Stimulated activated CD8-positive, alpha-beta memory T cell treated with anti-CD3 and anti-CD28 coated beads, Interleukin-4, amount 100 ng/mL, for 48 hours (primary cell): ENCODE measurements around the gene PDE7B.

Experiments used
- DNase-seq: peaks from one replicate; pipeline ENCODE4 v3.0.0-alpha.2; 2020

Gene PDE7B

DNA sequence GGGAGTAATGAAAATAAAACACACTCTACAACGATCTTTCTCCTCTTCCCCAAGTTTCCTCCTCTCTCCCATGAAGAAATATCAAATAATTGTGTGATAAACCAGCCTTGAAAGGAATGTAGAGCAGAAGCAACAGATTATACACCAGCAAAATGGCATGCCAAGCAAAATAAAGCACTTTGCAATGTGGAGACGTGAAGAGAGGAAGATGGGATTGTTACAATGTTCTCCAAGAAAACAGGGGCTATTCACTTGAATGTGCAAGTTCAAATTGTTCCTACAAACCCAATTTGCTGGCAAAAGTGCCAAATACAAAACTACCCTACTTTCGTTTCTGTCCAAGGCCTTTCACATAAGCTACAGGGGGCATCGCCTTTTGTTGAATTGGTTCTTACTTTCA is 185.1 kb downstream of the PDE7B start:
- DNase-seq = no peak

DNA sequence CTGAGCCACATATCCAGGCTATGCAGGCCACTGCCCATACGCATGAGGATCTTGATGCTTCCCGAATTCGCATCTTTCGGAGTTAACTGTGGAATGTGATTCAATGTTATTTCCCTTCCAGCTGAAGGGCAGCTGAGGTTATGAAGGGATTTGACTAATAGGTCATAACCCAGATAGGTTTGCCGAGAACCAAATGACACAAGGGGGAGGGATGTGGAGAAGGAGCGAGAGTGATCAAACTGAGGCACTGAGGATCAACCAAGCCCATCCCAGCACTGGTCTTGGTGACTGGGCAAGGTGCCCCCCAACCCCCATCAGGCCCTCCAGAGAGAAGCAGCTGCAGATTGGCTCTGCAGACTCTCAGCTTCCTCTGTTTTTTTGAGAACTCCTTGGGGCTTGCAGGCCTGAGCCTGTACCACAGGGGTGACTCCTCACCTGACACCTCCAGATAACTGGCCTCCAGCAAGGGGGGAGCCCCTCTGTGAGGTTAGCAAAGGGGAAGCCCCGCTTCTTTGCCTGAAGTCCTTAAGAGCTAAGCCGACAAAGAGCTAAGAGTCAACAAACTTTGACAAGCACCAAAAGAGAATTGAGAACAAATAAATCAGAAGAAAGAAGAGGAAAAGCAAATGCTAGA is 185.9 kb downstream of the PDE7B start:
- peak; percentile 43 for DNase-seq

DNA sequence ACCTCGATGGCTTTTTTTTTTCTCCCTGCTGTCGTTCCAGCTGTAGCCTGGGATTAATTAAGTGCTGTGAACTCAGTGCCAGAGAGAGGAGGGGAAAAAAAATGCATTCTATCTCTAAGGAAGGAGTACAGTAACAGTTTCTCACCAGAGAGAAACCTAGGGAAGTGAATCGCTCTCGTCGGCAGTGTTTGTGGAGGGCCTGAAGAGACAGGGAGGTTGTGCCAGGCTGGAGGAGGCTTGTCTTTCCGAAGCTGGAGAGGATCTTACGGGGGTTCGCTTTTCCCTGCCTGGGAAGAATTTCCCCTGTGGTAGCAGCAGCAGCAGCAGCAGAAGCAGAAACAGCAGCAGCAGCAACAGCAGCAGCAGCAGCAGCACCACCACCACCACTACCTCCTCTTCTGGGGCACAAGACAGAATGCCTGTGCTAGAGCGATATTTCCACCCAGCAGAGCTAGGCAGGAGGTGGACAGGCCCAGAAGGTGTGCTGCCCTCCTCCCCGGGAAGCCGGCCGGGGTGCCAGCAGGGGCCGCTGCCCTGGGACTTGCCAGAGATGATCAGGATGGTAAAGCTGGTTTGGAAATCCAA is 186.5 kb downstream of the PDE7B start:
- no peak for DNase-seq

DNA sequence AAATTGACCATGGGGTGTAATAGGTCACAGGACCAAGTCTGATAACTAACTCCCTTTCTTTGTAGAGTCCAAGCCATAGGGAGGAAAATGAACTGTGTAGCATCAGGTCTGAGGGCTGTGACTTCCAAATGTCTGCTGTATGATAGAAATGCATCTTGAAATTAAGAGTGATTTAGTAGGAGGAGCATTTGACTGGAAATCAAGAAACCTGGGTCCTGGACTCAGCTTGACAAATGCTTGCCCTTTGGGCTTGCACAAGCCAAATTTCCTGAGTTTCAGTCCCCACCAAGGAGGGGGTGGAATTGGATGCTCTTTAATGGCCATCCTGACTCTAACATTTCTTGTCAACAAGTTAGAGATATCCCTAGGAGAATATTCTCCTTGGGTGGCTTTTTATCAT is 187.0 kb downstream of the PDE7B start:
- DNase-seq = no peak

DNA sequence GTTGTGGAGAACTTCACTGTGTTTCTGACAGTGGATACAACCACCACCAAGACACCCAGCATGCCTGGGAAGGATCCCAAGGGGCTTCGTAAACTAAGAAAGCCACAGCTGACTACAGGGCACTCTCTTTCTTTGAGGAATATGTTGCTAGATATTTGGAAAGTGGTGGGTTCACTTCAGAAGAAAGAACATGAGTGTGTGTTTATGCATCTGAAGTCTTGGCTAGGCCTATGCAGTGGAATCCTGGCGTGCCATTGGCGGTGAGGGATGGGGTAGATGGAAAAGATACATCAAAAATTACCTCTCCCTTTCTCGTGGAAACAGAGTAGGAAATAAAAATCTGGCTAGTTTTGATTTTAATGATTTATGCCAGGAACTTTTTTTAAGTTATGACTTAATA is 187.7 kb downstream of the PDE7B start:
- DNase-seq = no peak

DNA sequence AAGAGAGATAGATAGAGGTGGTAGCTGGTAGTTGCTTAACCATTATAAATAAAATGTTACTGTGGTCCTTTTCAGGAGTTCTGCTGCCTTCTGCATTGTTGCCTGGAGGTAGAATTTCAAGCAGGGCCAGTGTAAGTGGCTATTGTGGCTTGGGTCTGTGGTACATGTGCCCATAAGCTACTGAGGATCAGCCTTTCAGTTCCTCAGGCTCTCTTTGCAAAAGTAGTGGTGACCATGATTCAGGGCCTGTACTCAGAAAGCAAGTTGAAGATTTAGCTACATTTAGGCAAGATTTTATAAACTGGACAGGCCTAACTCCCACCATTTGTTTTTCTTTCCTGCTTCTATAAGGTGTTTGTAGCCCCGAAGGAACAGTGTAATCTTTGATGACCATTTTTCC is 199.0 kb downstream of the PDE7B start:
- no peak for DNase-seq

DNA sequence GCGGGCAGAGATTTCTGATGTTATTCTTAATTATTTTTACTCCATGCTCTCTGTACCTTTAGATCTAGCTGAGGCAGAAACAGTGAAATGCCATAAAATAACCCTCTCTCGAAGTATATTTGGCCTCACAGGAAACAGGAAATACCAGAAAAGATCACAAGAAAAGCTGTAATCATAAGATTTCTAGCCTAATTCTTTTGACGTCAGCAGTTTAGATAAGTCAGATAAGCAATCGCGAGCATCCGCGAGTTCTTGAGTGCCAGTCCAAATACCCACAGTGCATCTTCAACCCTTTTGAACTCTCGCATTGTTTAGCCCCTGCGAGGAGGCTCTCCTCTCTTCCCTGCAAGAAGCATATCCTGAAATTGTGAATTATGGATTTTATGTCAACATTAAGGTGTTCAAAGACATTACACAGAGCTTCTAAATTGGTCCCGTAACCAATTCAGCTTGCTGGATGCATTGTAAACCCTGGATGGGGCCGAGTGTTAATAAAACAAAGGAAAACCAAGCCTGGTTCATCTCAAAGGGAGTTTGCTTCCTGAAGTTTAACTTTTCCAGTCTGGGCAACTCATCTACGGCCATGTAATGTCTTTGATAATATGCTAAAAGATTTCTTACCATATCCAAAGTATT is 199.8 kb downstream of the PDE7B start:
- DNase-seq = no peak

DNA sequence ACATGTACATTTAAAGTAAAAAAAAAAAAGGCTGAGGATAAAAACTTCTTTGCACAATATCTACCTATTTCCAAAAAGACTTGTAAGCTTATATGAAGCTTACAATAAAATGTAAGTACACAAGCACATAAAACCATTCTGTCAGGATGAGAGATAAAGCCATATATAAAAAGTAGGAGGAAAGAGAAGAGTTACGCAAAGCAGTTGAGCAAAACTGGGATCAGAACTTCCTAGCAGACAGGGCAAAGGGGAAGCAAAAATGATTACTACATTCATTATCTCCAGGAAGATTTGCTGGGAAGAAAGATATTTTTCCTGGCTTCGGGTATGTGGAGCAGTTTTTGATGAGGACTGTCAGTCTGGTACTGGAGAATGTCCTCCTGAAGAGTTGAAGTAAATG is 200.5 kb downstream of the PDE7B start:
- DNase-seq = no peak

DNA sequence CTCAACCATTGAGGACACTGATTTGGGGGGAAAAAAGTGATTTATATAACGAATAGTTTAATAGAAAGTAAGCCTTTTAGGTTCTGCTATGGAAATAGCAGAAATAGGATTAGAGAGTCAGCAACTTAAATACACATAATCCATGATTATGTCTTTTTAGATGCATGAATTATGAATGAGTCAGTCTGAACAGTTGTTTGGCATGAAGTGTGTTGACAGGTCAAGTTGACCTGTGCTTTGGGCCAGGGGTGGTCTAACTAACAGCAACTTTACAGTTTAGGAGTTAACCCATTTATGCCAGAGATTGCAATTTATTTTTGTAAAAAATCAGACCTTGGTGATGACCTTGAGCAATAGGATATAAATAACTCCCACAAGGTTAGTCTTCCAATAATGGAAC is 207.4 kb downstream of the PDE7B start:
- DNase-seq = no peak

DNA sequence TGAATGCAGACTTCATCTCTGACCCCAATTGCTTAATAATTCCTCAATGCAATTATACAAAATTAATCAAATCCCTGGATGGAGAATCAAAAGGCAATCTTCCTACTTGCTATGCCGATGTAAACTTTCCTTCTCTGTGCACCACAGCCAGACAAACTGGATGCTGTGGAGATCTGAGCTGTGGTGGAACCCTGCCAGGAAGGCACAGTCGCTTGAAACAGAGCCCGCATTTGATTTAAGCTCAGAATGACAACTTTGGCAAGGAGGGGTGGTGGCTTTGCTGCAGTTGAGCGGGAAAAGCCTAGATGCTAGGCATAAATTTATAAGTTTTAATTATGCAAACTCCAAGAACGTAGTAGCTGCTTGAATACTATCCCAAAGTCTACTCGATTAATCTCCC is 207.8 kb downstream of the PDE7B start:
- no peak for DNase-seq

DNA sequence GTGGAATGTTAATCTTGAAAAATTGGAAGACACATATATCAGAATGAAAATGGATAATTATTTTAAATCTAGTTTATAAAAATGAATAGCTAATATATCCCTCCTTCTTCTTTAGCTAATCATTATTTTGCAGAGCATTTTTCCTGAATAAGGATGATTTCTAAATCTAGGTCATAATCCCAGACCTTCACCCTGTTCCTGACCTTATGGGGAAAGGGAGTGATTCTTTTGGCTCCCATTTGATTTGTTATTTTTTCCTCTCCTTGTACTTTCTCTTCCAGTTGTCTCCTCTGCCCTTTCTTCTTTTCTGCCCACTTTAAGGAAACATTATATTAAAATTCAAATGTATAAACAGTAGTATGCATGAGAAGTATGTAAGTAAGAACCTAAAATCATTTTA is 208.6 kb downstream of the PDE7B start:
- DNase-seq = no peak

DNA sequence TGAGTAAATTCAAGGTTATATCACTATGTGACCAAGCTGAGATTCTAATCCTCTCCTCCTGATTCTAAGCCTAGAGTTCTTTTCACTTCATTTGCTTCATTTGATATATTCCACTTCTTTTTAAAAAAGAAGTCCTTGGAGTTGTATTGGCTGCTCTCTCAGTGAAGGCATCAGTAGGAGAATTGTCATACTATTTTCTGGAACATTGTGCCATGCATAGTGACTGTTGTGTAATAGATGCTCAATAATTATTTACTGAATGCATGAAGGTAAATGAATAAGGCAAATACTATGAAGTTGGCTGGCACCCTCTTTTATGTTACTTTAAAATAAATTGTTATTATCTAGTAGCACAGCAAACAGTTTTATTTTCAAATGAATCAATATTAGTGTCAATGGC is 209.3 kb downstream of the PDE7B start:
- no peak for DNase-seq

DNA sequence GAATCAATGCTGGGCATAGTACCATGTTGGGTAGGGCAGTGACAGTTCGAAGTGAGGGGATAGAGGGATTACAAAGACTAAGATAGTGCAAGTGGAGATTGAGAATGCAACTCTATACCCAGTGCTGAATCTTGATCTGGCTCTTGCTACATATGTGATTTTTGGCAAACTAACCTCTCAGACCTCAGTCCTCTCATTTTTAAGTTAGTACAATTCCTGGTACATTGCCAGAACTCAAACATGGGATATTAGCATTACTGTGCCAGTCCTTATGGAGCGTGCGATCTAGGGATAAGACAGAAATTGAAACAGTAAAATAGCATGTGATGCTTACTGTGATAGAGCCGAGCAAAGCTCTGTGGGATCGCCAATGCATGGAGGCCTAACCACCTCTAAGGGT is 210.2 kb downstream of the PDE7B start:
- DNase-seq = no peak

DNA sequence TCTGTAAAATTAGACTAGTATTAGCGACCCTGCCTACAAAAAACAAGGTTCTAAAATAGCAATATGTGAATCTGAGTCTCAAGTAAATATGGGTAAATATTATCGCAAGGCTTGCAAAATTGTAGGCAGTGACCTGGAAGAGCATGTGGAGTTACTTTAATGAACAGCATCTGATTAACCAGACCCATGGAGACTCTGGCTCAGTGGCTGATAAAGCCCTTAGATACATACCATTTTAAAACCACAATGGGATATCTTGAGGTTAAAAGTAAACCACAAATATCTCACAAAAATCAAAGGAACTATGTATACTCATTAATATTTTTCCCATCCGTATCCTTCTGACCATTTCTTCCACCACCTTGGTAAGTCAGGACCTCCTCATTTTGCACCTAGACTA is 211.6 kb downstream of the PDE7B start:
- DNase-seq = no peak

DNA sequence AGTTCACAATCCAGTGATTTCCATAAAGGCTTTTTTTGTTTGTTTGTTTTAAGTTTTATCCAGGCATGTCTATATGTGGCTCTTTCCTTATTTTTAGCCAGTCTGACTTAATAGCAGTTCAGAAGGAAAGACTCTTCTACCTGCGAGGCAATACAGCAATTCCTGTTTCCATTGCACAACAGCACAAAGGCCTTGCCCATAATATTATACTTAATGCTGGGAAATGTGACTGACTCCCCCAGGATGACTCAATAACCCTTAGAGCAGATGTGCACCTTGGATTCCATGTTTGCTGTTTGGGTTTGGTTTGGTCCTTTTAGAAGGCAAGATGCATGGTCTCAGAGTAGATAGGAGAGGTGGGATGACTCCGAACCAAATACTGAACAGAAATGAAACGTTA is 214.5 kb downstream of the PDE7B start:
- no peak for DNase-seq

DNA sequence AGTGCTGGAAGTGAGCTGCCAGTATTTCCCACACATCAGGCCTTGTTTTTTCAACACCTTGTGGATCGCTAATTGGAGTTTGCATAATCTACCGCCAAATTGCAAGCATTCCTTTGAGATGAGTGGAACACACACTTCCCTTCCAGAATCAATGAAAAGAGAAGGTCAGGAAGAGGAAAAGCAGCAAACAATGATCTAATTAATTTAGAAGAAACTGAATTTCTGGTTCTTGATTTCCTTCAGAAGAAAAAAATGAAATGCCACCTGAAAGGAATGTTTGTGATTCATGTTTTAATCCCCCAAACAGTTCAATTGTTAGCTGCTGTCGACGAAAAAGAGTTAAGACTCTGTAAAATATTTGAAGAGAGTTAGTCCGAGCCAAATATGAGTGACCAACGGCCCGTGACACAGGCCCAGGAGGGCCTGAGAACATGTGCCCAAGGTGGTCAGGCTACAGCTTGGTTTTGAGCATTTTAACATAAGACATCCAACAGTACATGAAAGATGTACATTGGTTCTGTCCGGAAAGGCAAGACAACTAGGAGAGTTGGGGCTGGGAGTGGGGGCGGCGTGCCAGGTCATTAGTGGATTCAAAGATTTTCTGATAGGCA is 216.3 kb downstream of the PDE7B start:
- no peak for DNase-seq

DNA sequence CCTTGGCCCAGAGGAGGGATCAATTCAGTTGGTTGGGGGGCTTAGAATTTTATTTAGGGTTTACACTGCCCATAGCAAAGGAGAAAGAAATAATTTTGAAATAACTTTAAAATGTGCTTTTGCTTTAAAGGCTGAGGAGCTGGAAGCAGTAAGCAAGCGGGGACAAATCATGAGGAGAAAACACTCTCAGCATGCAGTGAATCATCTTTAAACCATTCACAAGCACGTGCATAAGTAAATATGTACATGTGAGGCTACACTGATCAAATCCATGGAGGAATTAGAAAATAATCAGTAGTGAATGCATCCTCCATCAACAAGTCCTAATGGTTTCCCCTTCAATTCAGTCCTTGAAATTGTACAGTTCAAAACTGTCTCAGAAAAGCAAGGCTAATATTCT is 217.6 kb downstream of the PDE7B start:
- DNase-seq = no peak

DNA sequence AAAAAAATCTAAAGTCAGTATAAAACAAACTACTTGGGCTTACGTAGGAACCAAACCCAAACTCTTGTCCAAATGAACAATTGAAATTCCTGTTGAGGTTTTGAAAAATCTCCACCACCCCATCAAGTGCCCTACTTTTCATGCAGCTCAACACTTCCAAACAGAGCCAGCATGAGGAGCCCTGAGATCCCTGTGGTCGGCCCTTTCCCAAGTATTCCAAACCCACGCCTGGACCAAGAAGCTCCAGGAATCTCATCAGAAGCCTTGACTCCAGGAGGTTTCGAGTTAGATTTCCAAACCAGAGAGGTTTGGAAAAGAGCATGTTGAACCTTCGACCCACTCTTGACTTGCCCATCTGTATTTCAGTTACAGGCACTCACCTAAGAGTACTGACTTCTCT is 219.3 kb downstream of the PDE7B start:
- no peak for DNase-seq

DNA sequence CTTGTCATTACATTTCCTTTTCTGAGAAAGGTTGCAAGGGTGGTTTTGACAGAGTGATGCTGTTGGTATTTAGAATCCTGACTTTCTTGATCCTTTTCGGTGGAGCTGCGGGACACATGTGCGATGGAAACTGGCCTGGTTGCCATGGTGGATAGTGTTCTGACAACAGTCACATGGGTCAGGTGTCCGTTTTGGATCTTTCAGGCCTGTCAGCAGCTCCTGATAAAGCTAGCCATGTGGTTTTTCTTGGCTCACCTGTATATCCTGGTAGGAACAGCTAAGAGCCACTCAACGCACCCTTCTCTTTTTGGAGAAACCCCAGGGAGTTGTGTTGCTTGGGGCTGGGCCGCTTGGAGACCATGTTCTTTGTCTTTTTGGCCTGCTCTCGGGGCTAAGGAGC is 221.2 kb downstream of the PDE7B start:
- no peak for DNase-seq

DNA sequence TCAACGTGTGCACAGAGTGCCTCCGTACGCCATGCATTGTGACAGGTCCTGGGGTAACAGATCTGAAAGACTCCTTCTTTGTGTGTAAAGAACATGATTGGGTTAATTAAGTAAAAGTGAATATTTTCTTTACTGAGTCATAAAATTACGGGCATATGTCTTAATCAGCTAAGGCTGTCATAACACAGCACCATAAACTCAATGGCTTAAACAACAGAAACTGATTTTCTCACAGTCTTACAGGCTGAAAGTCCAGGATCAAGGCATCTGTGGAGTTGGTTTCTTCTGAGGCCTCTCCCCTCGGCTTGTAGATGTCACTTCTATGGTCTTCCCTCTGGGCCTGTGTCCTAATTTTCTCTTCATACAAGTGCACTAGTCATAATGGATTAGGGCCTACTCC is 221.7 kb downstream of the PDE7B start:
- no peak for DNase-seq

DNA sequence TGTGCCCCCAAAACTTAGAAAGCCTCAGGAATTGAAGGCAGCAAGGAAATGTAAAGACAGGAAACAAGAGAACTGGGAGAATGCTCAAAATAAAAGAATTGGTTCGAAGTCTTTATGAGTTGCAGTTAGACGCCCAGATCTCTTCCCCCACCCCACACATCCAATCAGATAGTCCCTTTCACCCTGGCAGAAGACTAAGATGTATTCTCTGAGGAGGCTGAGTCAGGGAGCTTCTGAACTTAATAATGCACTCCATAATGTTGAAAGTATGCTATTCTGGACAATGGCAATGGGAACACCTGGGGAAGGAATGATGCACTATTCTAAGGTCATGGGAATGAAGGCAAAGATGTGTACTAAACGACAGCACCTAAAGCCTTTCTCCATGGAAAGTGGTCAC is 225.0 kb downstream of the PDE7B start:
- no peak for DNase-seq

DNA sequence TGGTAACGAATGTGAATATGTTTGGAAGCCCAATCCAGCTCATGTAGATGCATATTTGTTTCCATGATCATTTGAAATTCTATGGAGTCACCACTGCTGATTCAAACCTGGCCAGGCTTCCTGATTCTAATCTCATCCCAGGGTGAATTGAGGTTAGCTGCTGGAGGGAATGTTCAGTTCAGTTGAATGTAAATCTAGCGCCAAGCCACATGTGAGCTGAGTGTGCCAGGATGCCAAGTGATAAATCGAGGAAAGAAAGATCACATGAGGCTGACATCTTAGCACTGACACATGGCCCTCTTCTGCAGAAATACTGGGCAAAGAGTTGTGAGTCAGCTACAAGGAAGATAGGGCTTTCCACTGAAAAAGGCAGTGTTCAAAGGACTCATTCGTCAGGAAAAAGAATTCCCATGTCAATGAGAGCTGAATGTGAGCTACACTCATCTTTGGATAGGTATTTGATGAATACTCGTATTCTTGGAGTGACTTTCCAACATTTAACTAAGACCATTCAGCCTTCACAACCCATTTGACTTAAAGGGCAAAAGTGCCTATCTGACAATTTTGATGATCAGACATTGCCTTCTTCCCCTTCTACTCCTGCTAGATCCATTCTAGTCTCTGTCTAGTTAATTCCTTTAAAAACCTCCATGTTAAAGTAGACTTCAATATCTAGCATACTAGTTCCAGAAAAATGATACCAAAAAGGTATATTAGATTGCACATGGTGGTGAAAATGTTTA is 226.5 kb downstream of the PDE7B start:
- DNase-seq = no peak

DNA sequence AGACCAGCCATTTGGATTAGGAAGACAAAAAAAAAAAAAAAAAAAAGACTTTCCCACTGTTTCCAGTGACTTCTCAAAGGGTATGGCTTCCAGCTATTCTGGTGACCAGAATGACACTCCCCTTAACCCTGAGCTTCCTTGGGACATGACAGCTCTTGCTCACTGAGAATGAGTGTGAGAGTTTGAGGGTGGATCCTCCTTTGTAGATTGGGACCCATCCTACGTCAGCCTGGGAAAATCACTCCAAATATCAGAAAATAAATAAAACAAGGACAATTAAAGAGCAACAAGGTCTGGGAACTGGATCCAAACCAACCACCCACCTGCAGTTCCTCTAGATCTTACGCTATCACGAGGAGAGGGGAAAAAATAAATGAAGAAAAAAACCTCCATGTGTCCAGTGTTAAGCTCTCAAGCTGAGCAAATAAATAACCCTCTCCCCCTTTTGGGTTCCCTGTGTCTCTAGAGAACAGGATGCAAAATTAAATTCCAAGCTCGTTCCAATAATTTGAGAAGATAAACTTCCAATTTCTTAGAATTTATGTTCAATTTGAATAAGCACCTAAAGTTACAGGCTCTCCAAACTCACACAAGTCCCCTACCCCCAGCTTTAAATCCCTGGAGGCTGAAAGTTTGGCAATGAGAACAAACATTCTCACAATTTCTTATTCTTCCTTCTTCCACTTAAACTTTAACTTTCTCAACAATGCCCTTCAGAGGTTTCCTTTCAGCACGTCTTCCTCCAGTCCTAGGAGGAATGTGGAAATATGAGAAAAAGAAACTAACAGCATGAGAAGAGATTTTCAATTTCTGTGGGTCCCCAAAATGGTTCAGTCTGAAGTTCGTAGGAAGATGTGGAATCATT is 228.4 kb downstream of the PDE7B start:
- no peak for DNase-seq
